Natural killer cell (primary cell): ENCODE results near the gene JUN. TPM values are rescaled to one million over a fixed set of nuclear protein-coding genes. Genes with fewer than 3 reads are reported as not detected.

Experiments
- ATAC-seq, 3 donors: fragments of 150-1000 bp in 2 of 3; fragments of 200-7000 bp in 1 of 3; cut with Tn5 transposase; 1 replicate in 1 of 3; 2 replicates in 2 of 3; pipeline ENCODE4 v1.10.0; 2021; ENCODE audit warnings: mild to moderate bottlenecking in 2 of 3, moderate library complexity in 2 of 3
- DNase-seq, 2 donors: peaks; one replicate each; pipeline versions ENCODE4 v3.0.0 to v3.0.0-alpha.2; 2013 to 2021; ENCODE audit warnings: mixed read lengths in 1 of 2
- H3K27ac ChIP-seq: one replicate; pipeline ENCODE4 v1.5.1; 2013; ENCODE audit warnings: mild to moderate bottlenecking, low read length
- H3K27me3 ChIP-seq: one replicate; pipeline ENCODE4 v1.6.1; 2013; ENCODE audit warnings: low read length; ENCODE audit not compliant: control insufficient read depth, insufficient read depth
- H3K36me3 ChIP-seq: one replicate; pipeline ENCODE4 v1.6.1; 2013; ENCODE audit warnings: low read length; ENCODE audit not compliant: control insufficient read depth, insufficient read depth
- H3K4me1 ChIP-seq: one replicate; pipeline ENCODE4 v1.6.1; 2013; ENCODE audit warnings: low read length; ENCODE audit not compliant: control insufficient read depth, insufficient read depth
- H3K4me3 ChIP-seq: one replicate; pipeline ENCODE4 v1.5.1; 2013; ENCODE audit warnings: low read length
- H3K9me3 ChIP-seq: one replicate; pipeline ENCODE4 v1.6.1; 2013; ENCODE audit warnings: low read length; ENCODE audit not compliant: control insufficient read depth, insufficient read depth
- H3K27ac Mint-ChIP-seq, 2 donors: one replicate each; pipeline ENCODE4 v1.8.0; 2022; ENCODE audit warnings: mild to moderate bottlenecking in 2 of 2, mixed read lengths in 2 of 2, moderate library complexity in 1 of 2
- H3K27me3 Mint-ChIP-seq, 2 donors: one replicate each; pipeline ENCODE4 v1.8.0; 2022; ENCODE audit warnings: low read depth in 2 of 2, mixed read lengths in 2 of 2
- H3K36me3 Mint-ChIP-seq: one replicate; pipeline ENCODE4 v1.8.0; 2022; ENCODE audit warnings: mixed read lengths
- H3K4me1 Mint-ChIP-seq, 2 donors: one replicate each; pipeline ENCODE4 v1.8.0; 2022; ENCODE audit warnings: mixed read lengths in 2 of 2
- H3K4me3 Mint-ChIP-seq: one replicate; pipeline ENCODE4 v1.8.0; 2022; ENCODE audit warnings: mild to moderate bottlenecking, moderate library complexity, mixed read lengths
- H3K9me3 Mint-ChIP-seq, 2 donors: one replicate each; pipeline ENCODE4 v1.8.0; 2022; ENCODE audit warnings: mixed read lengths in 2 of 2
- CTCF ChIP-seq: fragments of 200-600 bp; IDR thresholded peaks from one replicate; pipeline ENCODE4 v1.8.0; 2022; ENCODE audit warnings: antibody characterized with exemption
- WGBS: methylation state at CpG from one replicate; pipeline ENCODE4 v1.1.7; 2013; ENCODE audit warnings: missing lambda C conversion rate; ENCODE audit not compliant: insufficient coverage; 5-methylcytosine and 5-hydroxymethylcytosine counted together
- intact Hi-C: fragments of 100-400 bp; cut with micrococcal nuclease; formaldehyde crosslinking; loops from one replicate; pipeline ENCODE4 v1.14.2; 2022
- total RNA-seq, 4 donors: library from RNA; stranded (reverse); fragments of 120-200 nt in 1 of 4; gene quantifications; one replicate each; pipeline versions ENCODE4 v1.2.3 to v1.2.4, GENCODE V29; 2013 to 2022

The JUN gene
- total RNA-seq, 3 donors from 2014 or later (not counting 1 experiment from before 2014, with no cell fraction given), result 1,209 to 1,942 (median 1,808) TPM

- Histone ChIP-seq H3K9me3 (no peaks in the 10 kb centered on the region), H3K36me3 (peaks cover 1% of the 10 kb centered on the region), H3K4me3 (no peak overlapping the region), H3K27me3 (no peaks in the 10 kb centered on the region), H3K4me1 (no peaks in the 10 kb centered on the region), H3K27ac (no peak overlapping the region)
- WGBS, result 98% methylated on average over 6 of the region's 6 CpGs
- Mint-ChIP-seq H3K4me3 (no peak overlapping the region), H3K36me3 (no peaks in the 10 kb centered on the region), H3K9me3 (no peaks in the 10 kb centered on the region), H3K4me1 (peaks cover 32 to 42% of the 10 kb centered on the region in 2 donors), H3K27me3 (no peaks in the 10 kb centered on the region), H3K27ac (no peak overlapping the region)
- intact Hi-C loops, result no loop called here
- ATAC-seq, result no peak
- no peak for DNase-seq
- TF ChIP-seq CTCF, result no peak
Measured at GRCh38 chr1:58792846-58793245, 9.0 kb upstream of the JUN start.

GRCh38 chr1:58791106-58791505, 7.3 kb upstream of the JUN start:
- no peaks in the 10 kb centered on the region for H3K36me3 Mint-ChIP-seq
- H3K9me3 Mint-ChIP-seq, result no peaks in the 10 kb centered on the region
- ATAC-seq (no peak), DNase-seq (no peak)
- H3K4me1 Mint-ChIP-seq, result peaks cover 44 to 56% of the 10 kb centered on the region in 2 donors
- no peak overlapping the region for H3K4me3 Mint-ChIP-seq
- H3K27ac Mint-ChIP-seq, result no peak overlapping the region
- 80% methylated on average over 1 of the region's 1 CpG for WGBS
- no peak overlapping the region for H3K4me3 ChIP-seq
- no peaks in the 10 kb centered on the region for H3K4me1 ChIP-seq
- no peaks in the 10 kb centered on the region for H3K9me3 ChIP-seq
- H3K27ac ChIP-seq, result no peak overlapping the region
- H3K36me3 ChIP-seq, result peaks cover 1% of the 10 kb centered on the region
- H3K27me3 Mint-ChIP-seq, result no peaks in the 10 kb centered on the region
- H3K27me3 ChIP-seq, result no peaks in the 10 kb centered on the region
- intact Hi-C loops, result no loop called here
- no peak for TF ChIP-seq CTCF

- Mint-ChIP-seq H3K4me1 (peaks cover 38 to 50% of the 10 kb centered on the region in 2 donors), H3K9me3 (no peaks in the 10 kb centered on the region), H3K27me3 (no peaks in the 10 kb centered on the region), H3K27ac (no peak overlapping the region), H3K36me3 (no peaks in the 10 kb centered on the region), H3K4me3 (no peak overlapping the region)
- DNase-seq (no peak), ATAC-seq (no peak)
- Histone ChIP-seq H3K4me3 (no peak overlapping the region), H3K9me3 (no peaks in the 10 kb centered on the region), H3K27ac (no peak overlapping the region), H3K36me3 (peaks cover 1% of the 10 kb centered on the region), H3K4me1 (peaks cover 8% of the 10 kb centered on the region), H3K27me3 (no peaks in the 10 kb centered on the region)
- WGBS, result 92% methylated on average over 1 of the region's 1 CpG
- TF ChIP-seq CTCF, result no peak
- intact Hi-C loops, result loop anchor here (10.0 kb wide), 2 partner anchors 95 to 255 kb away; no protein-coding TSS in a partner anchor
Measured at GRCh38 chr1:58789996-58790660, 6.3 kb upstream of the JUN start.
